ENCODE data around the gene INTS14. TPM values are rescaled to one million over a fixed set of nuclear protein-coding genes. Genes with fewer than 3 reads are reported as not detected.

Gene INTS14
- total RNA-seq, 1 experiment from 2014 or later, result 50.1 TPM

DNA sequence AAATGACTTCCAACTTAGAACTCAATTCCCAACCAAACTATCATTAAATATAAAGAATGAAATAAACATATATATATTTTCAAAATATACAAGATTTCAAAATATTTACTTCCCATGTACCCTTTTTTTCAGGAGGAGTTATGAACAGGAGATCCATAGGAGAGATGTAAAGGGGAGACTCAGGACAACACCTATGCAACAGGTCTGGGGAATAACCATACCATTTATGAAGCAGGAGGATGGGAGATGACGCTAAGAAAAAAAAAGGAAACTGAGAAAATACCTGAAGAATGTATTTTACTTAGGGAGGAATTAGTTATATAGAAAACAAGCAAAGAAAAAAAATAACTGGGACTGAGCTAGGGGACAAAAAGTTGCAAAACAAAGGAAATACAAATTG is 23.8 kb downstream of the INTS14 start:
- Mint-ChIP-seq H3K4me3 (ENCODE audit: low read depth, unreplicated experiment) (no peak overlapping the region), H3K27me3 (ENCODE audit: unreplicated experiment) (no peaks in the 10 kb centered on the region), H3K27ac (ENCODE audit: unreplicated experiment) (no peak overlapping the region), H3K4me1 (ENCODE audit: low read depth, unreplicated experiment) (no peaks in the 10 kb centered on the region), H3K36me3 (ENCODE audit: insufficient read depth, unreplicated experiment) (peaks cover 16% of the 10 kb centered on the region), H3K9me3 (ENCODE audit: low read depth, unreplicated experiment) (no peaks in the 10 kb centered on the region)
- CTCF ChIA-PET, result interaction anchor here (0.7 kb wide), 1 partner anchor 143 kb away, joined by 3 read pairs; no protein-coding TSS in a partner anchor
- TF ChIP-seq, protein P1, sequence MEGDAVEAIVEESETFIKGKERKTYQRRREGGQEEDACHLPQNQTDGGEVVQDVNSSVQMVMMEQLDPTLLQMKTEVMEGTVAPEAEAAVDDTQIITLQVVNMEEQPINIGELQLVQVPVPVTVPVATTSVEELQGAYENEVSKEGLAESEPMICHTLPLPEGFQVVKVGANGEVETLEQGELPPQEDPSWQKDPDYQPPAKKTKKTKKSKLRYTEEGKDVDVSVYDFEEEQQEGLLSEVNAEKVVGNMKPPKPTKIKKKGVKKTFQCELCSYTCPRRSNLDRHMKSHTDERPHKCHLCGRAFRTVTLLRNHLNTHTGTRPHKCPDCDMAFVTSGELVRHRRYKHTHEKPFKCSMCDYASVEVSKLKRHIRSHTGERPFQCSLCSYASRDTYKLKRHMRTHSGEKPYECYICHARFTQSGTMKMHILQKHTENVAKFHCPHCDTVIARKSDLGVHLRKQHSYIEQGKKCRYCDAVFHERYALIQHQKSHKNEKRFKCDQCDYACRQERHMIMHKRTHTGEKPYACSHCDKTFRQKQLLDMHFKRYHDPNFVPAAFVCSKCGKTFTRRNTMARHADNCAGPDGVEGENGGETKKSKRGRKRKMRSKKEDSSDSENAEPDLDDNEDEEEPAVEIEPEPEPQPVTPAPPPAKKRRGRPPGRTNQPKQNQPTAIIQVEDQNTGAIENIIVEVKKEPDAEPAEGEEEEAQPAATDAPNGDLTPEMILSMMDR (IDR thresholded peaks at IDR 0.05; ENCODE audit: unreplicated experiment), result no peak
- no TSS peak for BruUV-seq (replicated peaks)
- intact Hi-C loops (cut with micrococcal nuclease; ENCODE audit: unreplicated experiment), result no loop called here
- no peak for DNase-seq

- Mint-ChIP-seq H3K36me3 (ENCODE audit: insufficient read depth, unreplicated experiment) (peaks cover 24% of the 10 kb centered on the region), H3K4me1 (ENCODE audit: low read depth, unreplicated experiment) (no peaks in the 10 kb centered on the region), H3K27me3 (ENCODE audit: unreplicated experiment) (no peaks in the 10 kb centered on the region), H3K9me3 (ENCODE audit: low read depth, unreplicated experiment) (no peaks in the 10 kb centered on the region), H3K27ac (ENCODE audit: unreplicated experiment) (no peak overlapping the region), H3K4me3 (ENCODE audit: low read depth, unreplicated experiment) (no peak overlapping the region)
- DNase-seq, result no peak
- CTCF ChIA-PET, result interaction anchor here (0.7 kb wide), 1 partner anchor 445 kb away, joined by 3 read pairs; no protein-coding TSS in a partner anchor
- TF ChIP-seq, protein P1 (IDR thresholded peaks at IDR 0.05; ENCODE audit: unreplicated experiment), result no peak
- intact Hi-C loops (cut with micrococcal nuclease; ENCODE audit: unreplicated experiment), result no loop called here
- BruUV-seq (replicated peaks), result no TSS peak
Observed at GRCh38 chr15:65584241-65584640, 26.7 kb downstream of the INTS14 start.

GRCh38 chr15:65583701-65584100 is 27.2 kb downstream of the INTS14 start:
- H3K9me3 Mint-ChIP-seq (ENCODE audit: low read depth, unreplicated experiment), result no peaks in the 10 kb centered on the region
- no peak for DNase-seq
- H3K27ac Mint-ChIP-seq (ENCODE audit: unreplicated experiment), result no peak overlapping the region
- peaks cover 24% of the 10 kb centered on the region for H3K36me3 Mint-ChIP-seq (ENCODE audit: insufficient read depth, unreplicated experiment)
- TF ChIP-seq, protein P1 (IDR thresholded peaks at IDR 0.05; ENCODE audit: unreplicated experiment), result no peak
- H3K27me3 Mint-ChIP-seq (ENCODE audit: unreplicated experiment), result no peaks in the 10 kb centered on the region
- H3K4me3 Mint-ChIP-seq (ENCODE audit: low read depth, unreplicated experiment), result no peak overlapping the region
- no peaks in the 10 kb centered on the region for H3K4me1 Mint-ChIP-seq (ENCODE audit: low read depth, unreplicated experiment)
- CTCF ChIA-PET, result no interaction called here
- intact Hi-C loops (cut with micrococcal nuclease; ENCODE audit: unreplicated experiment), result no loop called here
- BruUV-seq (replicated peaks), result no TSS peak

GRCh38 chr15:65580287-65580686 is 30.6 kb downstream of the INTS14 start:
- Mint-ChIP-seq H3K4me3 (ENCODE audit: low read depth, unreplicated experiment) (no peak overlapping the region), H3K27me3 (ENCODE audit: unreplicated experiment) (no peaks in the 10 kb centered on the region), H3K27ac (ENCODE audit: unreplicated experiment) (no peak overlapping the region), H3K4me1 (ENCODE audit: low read depth, unreplicated experiment) (no peaks in the 10 kb centered on the region), H3K9me3 (ENCODE audit: low read depth, unreplicated experiment) (no peaks in the 10 kb centered on the region), H3K36me3 (ENCODE audit: insufficient read depth, unreplicated experiment) (peaks cover 34% of the 10 kb centered on the region)
- TF ChIP-seq, protein P1 (IDR thresholded peaks at IDR 0.05; ENCODE audit: unreplicated experiment), result no peak
- no TSS peak for BruUV-seq (replicated peaks)
- intact Hi-C loops (cut with micrococcal nuclease; ENCODE audit: unreplicated experiment), result no loop called here
- no peak for DNase-seq
- CTCF ChIA-PET, result no interaction called here
